OCI-LY7 (cell line): Measurements from ENCODE around the gene PET100. TPM values are rescaled to one million over a fixed set of nuclear protein-coding genes. Genes with fewer than 3 reads are reported as not detected.

ENCODE experiments used
- BruUV-seq: library from RNA; stranded (reverse); fragments of 400-500 nt; replicated peaks from 2 replicates; lab custom pipeline; 2021; lab: Mats Ljungman, UMichigan
- CTCF ChIA-PET: fragments of 300-600 bp; sonication (Branson Sonifier 250); formaldehyde crosslinking; loops from one replicate; lab custom pipeline; 2022; ENCODE audit warnings: antibody characterized with exemption; ENCODE audit not compliant: unreplicated experiment; lab: Charles Lee
- POLR2A ChIA-PET: fragments of 300-600 bp; sonication (Branson Sonifier 250); formaldehyde crosslinking; loops from one replicate; lab custom pipeline; 2022; ENCODE audit warnings: antibody characterized with exemption; lab: Charles Lee
- DNase-seq: peaks from one replicate; pipeline ENCODE4 v3.0.0-alpha.2; 2015; ENCODE audit warnings: low spot score
- H2AFZ ChIP-seq: fragments of 200-600 bp; sonication (generic), shearing (Covaris generic); 2 replicates; pipeline ENCODE4 v1.6.1; 2014; ENCODE audit warnings: mild to moderate bottlenecking, antibody characterized with exemption, low read length, moderate library complexity
- H3K27ac ChIP-seq: fragments of 200-600 bp; sonication (generic); 2 replicates; pipeline ENCODE4 v1.5.1; 2014; ENCODE audit warnings: mixed run types, low read depth, mild to moderate bottlenecking, moderate library complexity, low read length, inconsistent platforms; ENCODE audit not compliant: poor library complexity, severe bottlenecking
- H3K36me3 ChIP-seq: fragments of 200-600 bp; sonication (generic); 2 replicates; pipeline ENCODE4 v1.6.1; 2014; ENCODE audit warnings: mild to moderate bottlenecking, antibody characterized with exemption, low read length, moderate library complexity, mixed read lengths; ENCODE audit not compliant: insufficient read depth
- H3K4me1 ChIP-seq: fragments of 200-600 bp; sonication (generic); 2 replicates; pipeline ENCODE4 v1.5.1; 2014; ENCODE audit warnings: mild to moderate bottlenecking, low read length; ENCODE audit not compliant: insufficient read depth, poor library complexity, severe bottlenecking
- H3K4me2 ChIP-seq: fragments of 200-600 bp; sonication (generic); 2 replicates; pipeline ENCODE4 v1.6.1; 2014; ENCODE audit warnings: mild to moderate bottlenecking, low read length
- H3K4me3 ChIP-seq: fragments of 200-600 bp; sonication (generic); 2 replicates; pipeline ENCODE4 v1.5.1; 2014; ENCODE audit warnings: mild to moderate bottlenecking, low read depth, low read length; ENCODE audit not compliant: poor library complexity, severe bottlenecking
- H3K79me2 ChIP-seq: fragments of 200-600 bp; sonication (generic); 2 replicates; pipeline ENCODE4 v1.6.1; 2016; ENCODE audit warnings: low read depth, mild to moderate bottlenecking, low read length, moderate library complexity, mixed read lengths; ENCODE audit not compliant: insufficient read depth
- H3K9me2 ChIP-seq: fragments of 200-600 bp; sonication (generic); 2 replicates; pipeline ENCODE4 v1.6.1; 2016; ENCODE audit warnings: mild to moderate bottlenecking, low read length, mixed read lengths; ENCODE audit not compliant: insufficient read depth
- H3K9me3 ChIP-seq: fragments of 200-600 bp; sonication (generic); 2 replicates; pipeline ENCODE4 v1.6.1; 2014; ENCODE audit warnings: mild to moderate bottlenecking, mixed run types, low read length, mixed read lengths
- H4K20me1 ChIP-seq: fragments of 200-600 bp; sonication (generic); 2 replicates; pipeline ENCODE4 v1.6.1; 2014; ENCODE audit warnings: mild to moderate bottlenecking, antibody characterized with exemption, low read length, moderate library complexity, mixed read lengths; ENCODE audit not compliant: insufficient read depth
- EZH2phosphoT487 ChIP-seq: fragments of 200-600 bp; sonication (generic); IDR thresholded peaks from 2 replicates; pipeline ENCODE4 v1.6.1; 2018; ENCODE audit warnings: low read depth, borderline replicate concordance, mild to moderate bottlenecking, mixed run types, antibody characterized with exemption, low read length, moderate library complexity, mixed read lengths
- intact Hi-C: fragments of 100-400 bp; cut with micrococcal nuclease; formaldehyde crosslinking; loops from one replicate; pipeline ENCODE4 v1.10.0; 2022; ENCODE audit not compliant: unreplicated experiment
- total RNA-seq, 2 experiments: library from RNA; depleted of rRNA in 1 of 2; stranded (reverse); fragments of >200 nt in 1 of 2; shearing (Covaris generic) in 1 of 2; gene quantifications; 2 replicates each; pipeline ENCODE4 v1.2.3, GENCODE V29; 2014 to 2022
- TF ChIP-seq, protein P1 (sequence below): fragments of 200-600 bp; sonication (generic); conservative IDR thresholded peaks from 2 replicates; pipeline ENCODE4 v1.5.1; 2014; ENCODE audit warnings: mild to moderate bottlenecking, antibody characterized with exemption, low read length, moderate library complexity, mixed read lengths

The PET100 gene
- total RNA-seq, 2 experiments from 2014 or later = 48.8 to 118 TPM

DNA sequence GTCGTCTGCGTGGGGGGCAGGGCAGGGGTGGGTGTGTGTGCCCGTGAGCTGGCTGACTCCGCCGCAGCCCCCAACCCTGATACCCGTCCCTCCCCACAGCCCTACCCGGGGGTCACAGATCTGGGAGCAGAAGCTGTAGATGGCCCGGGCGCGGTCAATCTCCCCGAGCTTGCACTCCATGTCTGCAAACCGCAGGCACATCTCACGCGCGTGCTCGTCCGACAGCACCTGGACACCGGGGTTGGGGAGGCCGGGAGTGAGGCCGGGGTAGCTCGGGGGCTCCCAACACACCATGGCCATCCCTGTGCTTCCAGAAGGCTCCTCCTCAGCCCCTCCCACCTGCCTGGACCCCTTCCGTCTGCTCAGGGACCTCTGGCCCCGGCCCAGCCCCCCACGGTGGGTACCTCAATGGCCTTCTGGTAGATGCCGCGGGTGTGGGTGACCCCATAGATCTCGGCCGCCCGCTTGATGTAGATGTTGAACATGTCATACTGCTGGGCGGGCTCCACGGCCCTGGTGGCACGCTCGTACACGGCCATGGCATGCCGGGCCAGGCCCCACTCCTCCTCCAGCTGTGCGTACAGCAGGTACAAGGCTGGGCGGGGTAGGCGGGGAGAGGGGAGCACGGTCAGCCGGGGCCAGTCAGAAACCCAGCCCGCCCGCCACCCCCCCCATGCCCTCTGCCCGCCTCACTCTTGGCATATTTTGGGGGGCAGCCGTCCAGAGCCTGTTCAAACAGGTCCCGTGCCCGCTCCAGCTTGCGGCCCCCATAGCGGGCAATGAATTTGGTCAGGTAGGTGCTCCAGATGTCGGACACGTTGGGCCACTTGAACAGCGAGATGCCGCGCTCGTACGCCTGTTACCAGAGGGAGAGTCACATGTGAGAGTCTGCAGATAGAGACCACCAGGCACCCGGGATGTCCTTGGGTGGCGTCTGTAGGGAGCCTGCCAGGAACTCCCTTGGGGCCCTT lies 8.9 kb upstream of the PET100 start:
- Histone ChIP-seq H3K4me3 (no peak overlapping the region), H3K9me3 (no peaks in the 10 kb centered on the region), H2AFZ (no peak overlapping the region), H3K79me2 (no peaks in the 10 kb centered on the region), H3K27ac (no peak overlapping the region), H3K4me2 (no peak overlapping the region), H4K20me1 (no peaks in the 10 kb centered on the region), H3K36me3 (peaks cover 34% of the 10 kb centered on the region), H3K9me2 (no peaks in the 10 kb centered on the region), H3K4me1 (no peaks in the 10 kb centered on the region)
- POLR2A ChIA-PET = interaction anchor here (0.6 kb wide), 1 partner anchor 9 kb away, joined by 3 read pairs; the partner anchor contains the start of genes PET100 and XAB2
- intact Hi-C loops = no loop called here
- CTCF ChIA-PET = no interaction called here
- TF ChIP-seq, protein P1, sequence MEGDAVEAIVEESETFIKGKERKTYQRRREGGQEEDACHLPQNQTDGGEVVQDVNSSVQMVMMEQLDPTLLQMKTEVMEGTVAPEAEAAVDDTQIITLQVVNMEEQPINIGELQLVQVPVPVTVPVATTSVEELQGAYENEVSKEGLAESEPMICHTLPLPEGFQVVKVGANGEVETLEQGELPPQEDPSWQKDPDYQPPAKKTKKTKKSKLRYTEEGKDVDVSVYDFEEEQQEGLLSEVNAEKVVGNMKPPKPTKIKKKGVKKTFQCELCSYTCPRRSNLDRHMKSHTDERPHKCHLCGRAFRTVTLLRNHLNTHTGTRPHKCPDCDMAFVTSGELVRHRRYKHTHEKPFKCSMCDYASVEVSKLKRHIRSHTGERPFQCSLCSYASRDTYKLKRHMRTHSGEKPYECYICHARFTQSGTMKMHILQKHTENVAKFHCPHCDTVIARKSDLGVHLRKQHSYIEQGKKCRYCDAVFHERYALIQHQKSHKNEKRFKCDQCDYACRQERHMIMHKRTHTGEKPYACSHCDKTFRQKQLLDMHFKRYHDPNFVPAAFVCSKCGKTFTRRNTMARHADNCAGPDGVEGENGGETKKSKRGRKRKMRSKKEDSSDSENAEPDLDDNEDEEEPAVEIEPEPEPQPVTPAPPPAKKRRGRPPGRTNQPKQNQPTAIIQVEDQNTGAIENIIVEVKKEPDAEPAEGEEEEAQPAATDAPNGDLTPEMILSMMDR = no peak
- TF ChIP-seq EZH2phosphoT487 = no peak
- BruUV-seq = TSS peak; percentile 73
- DNase-seq = no peak

DNA sequence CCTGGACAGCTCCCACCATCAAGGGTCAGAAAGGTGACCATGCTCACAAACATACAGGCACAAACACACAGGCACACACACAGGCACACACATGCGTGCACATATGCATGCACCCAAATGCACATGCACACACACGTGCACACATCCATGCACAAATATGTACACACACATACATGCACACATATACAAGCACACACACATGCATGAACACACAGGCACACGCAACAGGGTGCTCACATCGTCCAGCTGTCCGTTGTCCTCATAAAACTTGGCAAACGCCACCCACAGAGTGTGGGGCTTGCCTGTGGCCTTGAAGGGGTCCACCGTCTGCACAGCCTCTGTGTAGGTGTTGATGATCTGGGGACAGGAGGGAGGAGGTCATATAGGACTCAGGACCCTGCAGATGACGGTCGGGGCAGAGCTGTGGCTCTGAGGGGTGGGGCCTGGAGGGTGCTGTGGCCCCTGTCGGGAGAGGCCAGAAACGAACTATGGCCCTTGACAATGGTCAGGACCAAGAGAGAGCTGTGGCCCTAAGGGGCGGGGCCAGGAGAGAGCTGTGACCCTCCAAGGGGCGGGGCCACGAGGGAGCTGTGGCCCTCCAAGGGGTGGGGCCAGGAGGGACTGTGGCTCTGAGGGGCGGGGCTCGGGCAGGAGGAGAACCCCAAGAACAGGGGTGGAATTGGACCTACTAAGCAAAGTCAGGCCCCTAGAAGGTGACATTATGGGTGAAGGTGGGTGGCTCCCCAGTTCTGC lies 6.5 kb upstream of the PET100 start:
- no peaks in the 10 kb centered on the region for H3K9me2 ChIP-seq
- BruUV-seq = no TSS peak
- no peak overlapping the region for H3K4me2 ChIP-seq
- 0 out of 2 replicates have a peak, but pooled peaks cover 3% of the 10 kb centered on the region for H4K20me1 ChIP-seq
- no peaks in the 10 kb centered on the region for H3K9me3 ChIP-seq
- H2AFZ ChIP-seq = no peak overlapping the region
- no peak overlapping the region for H3K4me3 ChIP-seq
- peaks cover 3% of the 10 kb centered on the region for H3K4me1 ChIP-seq
- H3K36me3 ChIP-seq = peaks cover 49% of the 10 kb centered on the region
- intact Hi-C loops = no loop called here
- H3K27ac ChIP-seq = no peak overlapping the region
- ChIA-PET CTCF (no interaction called here), POLR2A (interaction anchor here (0.6 kb wide), 1 partner anchor 584 kb away, joined by 4 read pairs; no protein-coding TSS in a partner anchor)
- TF ChIP-seq EZH2phosphoT487 = no peak
- TF ChIP-seq, protein P1 = no peak
- DNase-seq = peak; percentile 14
- peaks cover 8% of the 10 kb centered on the region for H3K79me2 ChIP-seq
